Kidney epithelial cell (primary cell): Measurements from ENCODE around the gene SUPT7L. TPM values are rescaled to one million over a fixed set of nuclear protein-coding genes. Genes with fewer than 3 reads are reported as not detected.

ENCODE experiments used
- DNase-seq: peaks from one replicate; pipeline ENCODE4 v3.0.0-alpha.2; 2010; ENCODE audit warnings: low read depth
- H3K27me3 ChIP-seq: 2 replicates; pipeline ENCODE4 v1.6.0; 2011; ENCODE audit warnings: low read length; ENCODE audit not compliant: control insufficient read depth, insufficient read depth
- H3K36me3 ChIP-seq: 2 replicates; pipeline ENCODE4 v1.5.1; 2011; ENCODE audit warnings: low read length; ENCODE audit not compliant: control insufficient read depth, insufficient read depth
- H3K4me3 ChIP-seq: 2 replicates; pipeline ENCODE4 v1.5.1; 2011; ENCODE audit warnings: low read depth, mild to moderate bottlenecking, control low read depth, low read length
- total RNA-seq: library from RNA; depleted of rRNA; stranded (reverse); fragments of >200 nt; gene quantifications from 2 replicates; pipeline ENCODE4 v1.2.3, GENCODE V29; 2015
- TF ChIP-seq, protein P1 (sequence below): IDR thresholded peaks from 2 replicates; pipeline ENCODE4 v1.5.1; 2011; ENCODE audit warnings: mild to moderate bottlenecking, moderate library complexity, low read length, control low read depth, inconsistent platforms; ENCODE audit not compliant: insufficient read depth, poor library complexity, severe bottlenecking

Gene SUPT7L
- total RNA-seq, 1 donor from 2014 or later: 25.6 TPM

DNA sequence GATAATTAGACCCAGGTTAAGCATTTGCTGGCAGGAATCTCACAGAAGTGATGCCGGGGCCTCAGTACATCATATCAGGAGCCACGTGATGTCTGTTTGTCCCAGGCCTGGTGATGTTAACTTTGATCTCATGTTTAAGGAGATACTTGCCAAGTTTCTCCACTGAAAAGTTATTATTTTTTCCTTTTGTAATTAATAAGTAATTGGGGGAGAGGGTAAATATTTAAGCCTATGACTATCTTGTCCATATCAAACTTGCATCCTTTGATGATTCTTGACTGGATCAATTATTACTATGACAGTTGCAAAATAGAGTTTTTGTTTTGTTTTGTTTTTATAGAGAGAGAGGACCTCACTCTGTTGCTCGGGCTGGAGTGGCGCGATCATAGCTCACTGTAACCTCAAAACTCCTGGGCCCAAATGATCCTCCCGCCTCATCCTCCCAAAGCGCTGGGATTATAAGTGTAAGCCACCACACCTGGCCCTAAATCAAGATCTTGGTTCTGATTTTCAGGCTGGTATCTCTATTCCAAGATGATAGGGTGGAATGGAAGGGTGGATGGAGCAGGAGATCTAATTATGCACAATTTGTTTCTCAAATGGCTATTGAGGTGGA lies 46.7 kb upstream of the SUPT7L start:
- Histone ChIP-seq H3K36me3 (no peaks in the 10 kb centered on the region), H3K4me3 (no peak overlapping the region), H3K27me3 (no peaks in the 10 kb centered on the region)
- TF ChIP-seq, protein P1, sequence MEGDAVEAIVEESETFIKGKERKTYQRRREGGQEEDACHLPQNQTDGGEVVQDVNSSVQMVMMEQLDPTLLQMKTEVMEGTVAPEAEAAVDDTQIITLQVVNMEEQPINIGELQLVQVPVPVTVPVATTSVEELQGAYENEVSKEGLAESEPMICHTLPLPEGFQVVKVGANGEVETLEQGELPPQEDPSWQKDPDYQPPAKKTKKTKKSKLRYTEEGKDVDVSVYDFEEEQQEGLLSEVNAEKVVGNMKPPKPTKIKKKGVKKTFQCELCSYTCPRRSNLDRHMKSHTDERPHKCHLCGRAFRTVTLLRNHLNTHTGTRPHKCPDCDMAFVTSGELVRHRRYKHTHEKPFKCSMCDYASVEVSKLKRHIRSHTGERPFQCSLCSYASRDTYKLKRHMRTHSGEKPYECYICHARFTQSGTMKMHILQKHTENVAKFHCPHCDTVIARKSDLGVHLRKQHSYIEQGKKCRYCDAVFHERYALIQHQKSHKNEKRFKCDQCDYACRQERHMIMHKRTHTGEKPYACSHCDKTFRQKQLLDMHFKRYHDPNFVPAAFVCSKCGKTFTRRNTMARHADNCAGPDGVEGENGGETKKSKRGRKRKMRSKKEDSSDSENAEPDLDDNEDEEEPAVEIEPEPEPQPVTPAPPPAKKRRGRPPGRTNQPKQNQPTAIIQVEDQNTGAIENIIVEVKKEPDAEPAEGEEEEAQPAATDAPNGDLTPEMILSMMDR: no peak
- DNase-seq: no peak

DNA sequence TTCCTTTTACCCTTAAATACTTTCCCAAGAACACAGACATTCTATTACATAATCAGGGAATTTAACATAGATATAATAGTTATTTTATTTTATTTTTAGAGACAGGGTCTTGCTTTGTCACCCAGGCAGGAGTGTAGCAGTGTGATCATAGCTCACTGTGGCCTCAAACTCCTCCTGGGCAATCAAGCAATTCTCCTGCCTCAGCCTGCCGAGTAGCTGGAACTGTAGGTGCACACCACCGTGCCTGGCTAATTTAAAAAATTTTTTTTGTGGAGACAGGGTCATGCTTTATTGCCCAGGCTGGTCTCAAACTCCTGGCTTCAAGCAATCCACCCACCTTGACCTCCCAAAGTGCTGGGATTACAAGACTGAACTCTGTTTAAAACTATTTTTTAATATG lies 45.9 kb upstream of the SUPT7L start:
- H3K36me3 ChIP-seq: no peaks in the 10 kb centered on the region
- DNase-seq: no peak
- no peak overlapping the region for H3K4me3 ChIP-seq
- TF ChIP-seq, protein P1: no peak
- H3K27me3 ChIP-seq: no peaks in the 10 kb centered on the region

DNA sequence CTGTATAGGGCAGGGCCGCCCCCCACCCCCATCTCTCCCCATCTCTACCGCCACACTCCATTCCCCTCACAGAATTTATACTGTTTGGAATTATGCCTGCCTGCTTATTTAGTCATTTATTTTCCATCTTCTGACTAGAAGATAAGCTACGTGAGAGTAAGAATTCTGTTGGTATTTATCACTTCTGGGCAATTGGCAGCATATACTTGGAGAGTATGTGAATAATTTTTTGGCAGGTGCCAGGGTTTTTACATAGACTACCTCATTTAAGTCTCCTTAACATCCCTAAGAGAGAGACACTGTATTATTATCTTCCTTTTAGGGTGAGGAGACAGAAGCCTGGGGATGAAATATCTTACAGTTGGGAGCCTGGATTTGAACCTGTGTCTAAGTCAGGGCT lies 45.3 kb upstream of the SUPT7L start:
- TF ChIP-seq, protein P1: no peak
- no peak for DNase-seq
- no peak overlapping the region for H3K4me3 ChIP-seq
- no peaks in the 10 kb centered on the region for H3K36me3 ChIP-seq
- H3K27me3 ChIP-seq: no peaks in the 10 kb centered on the region

DNA sequence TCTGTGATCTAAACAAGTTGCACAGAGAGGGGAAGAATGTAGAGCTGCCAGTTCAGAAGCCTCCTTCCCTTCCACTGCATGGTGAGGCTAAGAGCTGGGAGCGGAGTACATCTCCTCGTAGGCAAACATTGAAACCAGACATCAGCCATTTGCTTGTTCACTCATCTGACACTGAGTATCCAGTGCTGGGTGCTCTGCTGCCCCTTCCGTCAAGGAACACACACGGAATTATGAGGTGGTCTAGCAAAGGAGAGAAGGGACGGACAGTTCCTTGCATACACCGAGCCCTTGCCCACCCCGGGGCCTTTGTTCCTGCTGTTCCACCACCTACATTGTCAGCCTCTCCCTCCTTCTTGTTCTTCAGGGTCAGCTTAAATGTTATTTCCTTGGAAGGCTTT lies 44.8 kb upstream of the SUPT7L start:
- TF ChIP-seq, protein P1: no peak
- H3K36me3 ChIP-seq: no peaks in the 10 kb centered on the region
- DNase-seq: no peak

DNA sequence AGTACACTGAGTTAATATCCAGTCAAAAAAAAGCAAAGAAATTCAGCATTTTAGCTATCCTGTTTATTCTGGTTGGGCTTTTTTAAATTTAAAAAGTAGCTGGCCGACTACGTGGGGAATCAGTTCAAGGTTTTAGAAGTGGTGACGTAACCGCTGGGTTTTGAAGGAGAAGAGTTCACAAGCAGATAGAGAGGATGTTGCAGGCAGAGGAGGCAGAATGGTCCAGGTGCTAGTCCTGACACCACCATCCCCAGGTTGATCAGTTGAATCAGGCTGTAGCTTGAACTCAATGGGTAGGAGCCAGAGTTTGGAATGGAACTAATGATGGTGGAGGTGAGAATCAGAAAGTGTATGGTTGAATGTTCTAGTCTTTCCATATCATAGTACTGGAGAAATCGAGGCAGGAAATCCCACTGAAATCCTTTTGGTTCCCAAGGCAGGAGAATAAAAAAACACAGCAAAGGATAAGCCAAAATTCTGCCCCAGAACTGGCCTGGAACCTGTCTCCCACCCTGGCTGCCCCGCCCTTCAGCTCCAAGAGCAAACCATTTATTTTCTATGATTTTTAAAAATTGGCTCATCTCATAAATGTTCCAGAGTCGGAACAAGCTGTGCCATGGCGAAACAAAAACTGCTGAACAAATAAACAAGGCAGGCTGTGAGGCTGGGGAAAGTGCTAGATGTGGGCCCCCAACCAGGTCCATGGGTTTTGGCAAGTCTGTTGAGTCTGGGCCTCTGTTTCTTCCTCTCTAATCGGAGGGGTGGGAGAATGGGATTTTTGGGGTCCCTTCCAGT lies 44.2 kb upstream of the SUPT7L start:
- Histone ChIP-seq H3K27me3 (no peaks in the 10 kb centered on the region), H3K36me3 (no peaks in the 10 kb centered on the region), H3K4me3 (no peak overlapping the region)
- no peak for DNase-seq
- TF ChIP-seq, protein P1: no peak

More for the DNA sequence above, 44.8 kb upstream of the SUPT7L start:
- no peaks in the 10 kb centered on the region for H3K27me3 ChIP-seq
- no peak overlapping the region for H3K4me3 ChIP-seq
